Hematopoietic multipotent progenitor cell treated with erythropoietin and hydrocortisone succinate and interleukin-3 and kit ligand, for 6 days (in vitro differentiated cells): ENCODE measurements around the gene VRK3.

Experiments used
- DNase-seq: peaks from one replicate; pipeline ENCODE4 v3.0.0-alpha.2; 2015

Gene VRK3

DNA sequence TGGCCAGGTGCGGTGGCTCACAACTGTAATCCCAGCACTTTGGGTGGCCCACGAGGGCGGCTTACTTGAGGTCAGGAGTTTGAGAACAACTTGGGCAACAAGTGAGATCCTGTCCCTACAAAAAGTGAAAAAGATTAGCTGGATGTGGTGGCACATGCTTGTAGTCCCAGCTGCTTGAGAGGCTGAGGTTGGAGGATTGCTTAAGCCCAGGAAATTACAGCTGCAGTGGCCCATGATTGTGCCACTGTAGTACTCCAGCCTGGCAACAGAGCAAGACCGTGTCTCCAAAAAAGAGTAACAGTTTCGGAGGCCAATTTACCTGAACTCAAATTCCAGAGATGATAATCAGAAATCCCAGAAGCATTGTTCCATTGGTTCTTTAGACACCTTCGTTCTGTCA, 5.1 kb upstream of the VRK3 start:
- DNase-seq: no peak

DNA sequence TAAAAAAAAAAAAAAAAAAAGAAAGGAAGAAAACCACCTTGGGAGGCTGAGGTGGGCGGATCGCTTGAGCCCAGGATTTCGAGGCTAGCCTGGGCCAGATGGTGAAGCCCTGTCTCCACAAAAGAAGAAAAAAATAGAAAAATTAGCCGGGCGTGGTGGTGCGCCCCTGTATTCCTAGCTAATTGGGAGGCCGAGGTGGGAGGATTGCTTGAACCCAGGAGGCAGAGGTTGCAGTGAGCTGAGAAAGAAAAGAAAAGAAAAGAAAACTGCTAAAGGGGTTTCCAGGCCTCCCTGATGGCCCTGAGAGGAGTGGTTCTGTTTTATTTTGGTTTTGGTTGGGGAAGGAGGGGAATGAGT, 1.4 kb upstream of the VRK3 start:
- DNase-seq: no peak

DNA sequence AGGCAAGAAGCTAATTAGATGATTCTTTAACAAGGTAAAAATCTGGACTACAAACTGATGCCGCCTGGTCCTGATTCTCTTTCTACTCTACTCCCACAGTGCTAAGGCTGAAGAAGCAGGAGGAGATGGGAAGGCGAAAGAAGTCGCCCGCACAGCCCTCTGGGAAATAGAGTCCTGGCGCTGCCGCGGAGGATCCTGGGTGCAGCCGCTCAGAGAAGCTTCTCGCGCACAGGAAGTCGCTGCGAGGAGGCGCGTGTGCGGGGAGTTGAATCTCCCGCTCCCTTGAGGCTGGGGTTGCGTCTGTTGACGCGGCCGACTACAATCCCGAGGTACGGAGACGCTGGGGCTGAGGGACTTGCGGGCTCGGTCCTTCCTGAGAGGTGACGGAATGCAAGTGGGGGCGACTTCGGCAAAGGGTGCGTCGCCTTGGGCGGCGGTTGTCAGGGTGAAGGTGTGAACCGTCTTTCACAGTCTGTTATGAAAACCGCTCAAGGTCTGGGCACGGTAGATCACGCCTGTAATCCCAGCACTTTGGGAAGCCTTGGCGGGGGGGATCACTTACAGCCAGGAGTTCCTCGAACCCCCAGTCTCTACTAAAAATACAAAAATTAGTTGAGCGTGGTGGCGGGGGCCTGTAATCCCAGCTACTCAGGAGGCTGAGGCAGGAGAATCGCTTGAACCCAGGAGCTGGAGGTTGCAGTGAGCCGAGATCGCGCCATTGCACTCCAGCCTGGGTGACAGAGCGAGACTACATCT, 800 bp upstream of the VRK3 start, which contains the start of gene ZNF473:
Gene ZNF473 (plus strand): TSS at position 212 of the 756 bp plus-strand sequence. CDS start 5,078 bp downstream, outside the sequence.
- peak; percentile 97 for DNase-seq

DNA sequence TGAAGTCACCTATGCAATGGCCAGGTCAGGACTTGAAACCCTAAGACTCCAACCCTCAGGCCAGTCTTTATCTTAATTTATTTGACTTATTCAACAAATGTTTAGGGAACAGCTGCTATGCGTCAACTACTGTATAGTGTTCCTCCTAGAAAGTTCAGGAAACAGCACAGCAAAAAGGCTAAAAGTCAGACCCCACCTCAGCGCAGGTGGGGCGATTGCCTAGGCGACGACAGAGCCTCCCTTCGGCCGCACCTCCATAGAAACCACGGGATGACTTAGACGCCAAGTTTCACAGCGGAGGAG, 502 bp downstream of the VRK3 start:
- DNase-seq: no peak

DNA sequence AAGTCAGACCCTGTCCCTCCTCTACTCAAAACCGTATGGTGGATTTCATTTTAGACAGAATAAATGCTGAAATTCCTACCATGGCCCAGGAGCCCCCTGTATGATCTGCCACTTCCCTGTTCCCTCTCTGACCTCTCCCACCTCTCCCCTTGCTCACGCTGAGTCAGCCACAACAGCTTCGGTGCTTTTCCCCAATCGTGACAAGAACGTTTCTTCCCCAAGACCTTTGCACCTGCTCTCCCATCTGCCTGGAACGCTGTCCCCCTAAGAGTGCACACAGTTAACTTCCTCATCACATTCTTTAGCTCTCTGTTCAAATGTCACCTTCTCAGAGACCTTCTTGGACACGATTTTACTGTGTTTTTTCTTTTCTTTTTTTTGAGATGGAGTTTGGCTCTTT, 2.3 kb downstream of the VRK3 start:
- no peak for DNase-seq

DNA sequence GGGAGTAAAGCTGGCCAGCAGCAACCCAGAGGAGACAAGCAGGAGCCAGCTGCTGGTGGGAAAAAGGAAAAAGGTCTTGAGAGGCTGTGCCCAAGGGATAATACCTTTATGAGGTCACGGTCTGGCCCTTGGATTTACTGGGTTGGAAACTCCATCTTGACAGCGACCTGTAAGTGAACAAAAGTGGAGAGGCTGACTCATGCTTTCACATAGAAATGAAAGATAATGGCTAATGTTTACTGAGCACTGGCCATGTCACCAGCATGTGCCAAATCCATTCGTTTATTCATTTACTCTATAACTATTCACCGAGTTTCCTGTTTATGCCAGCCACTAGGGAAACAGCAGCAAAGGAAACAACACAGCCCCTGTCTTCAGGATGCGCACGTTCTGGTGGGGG, 4.7 kb downstream of the VRK3 start:
- no peak for DNase-seq

DNA sequence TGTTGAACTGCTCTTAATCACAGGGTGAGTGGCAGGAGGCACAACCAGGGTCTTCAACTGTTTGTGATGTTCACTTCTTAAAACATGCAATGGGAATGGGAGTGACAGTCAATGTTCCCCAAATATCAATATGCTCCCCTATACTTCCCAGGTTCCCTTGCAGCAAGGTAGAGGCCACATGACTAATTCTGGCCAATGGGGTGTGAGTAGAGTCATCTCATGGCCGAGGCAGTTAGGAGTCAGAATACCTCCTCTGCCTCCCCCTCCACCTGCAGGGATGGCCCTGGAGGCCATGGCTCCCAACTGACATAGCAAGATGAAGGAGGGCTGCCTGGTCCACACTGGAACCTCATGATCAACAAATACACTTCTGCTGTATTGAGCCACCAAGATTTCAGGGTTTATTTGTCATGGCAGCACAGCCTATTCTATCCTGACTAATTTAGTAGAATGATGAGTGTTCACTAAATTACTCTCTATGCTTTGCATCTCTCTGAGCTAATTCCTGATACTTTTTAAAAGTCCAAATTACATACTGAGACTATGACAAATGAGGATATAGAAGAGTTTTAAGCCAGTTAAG, 8.9 kb downstream of the VRK3 start:
- no peak for DNase-seq

DNA sequence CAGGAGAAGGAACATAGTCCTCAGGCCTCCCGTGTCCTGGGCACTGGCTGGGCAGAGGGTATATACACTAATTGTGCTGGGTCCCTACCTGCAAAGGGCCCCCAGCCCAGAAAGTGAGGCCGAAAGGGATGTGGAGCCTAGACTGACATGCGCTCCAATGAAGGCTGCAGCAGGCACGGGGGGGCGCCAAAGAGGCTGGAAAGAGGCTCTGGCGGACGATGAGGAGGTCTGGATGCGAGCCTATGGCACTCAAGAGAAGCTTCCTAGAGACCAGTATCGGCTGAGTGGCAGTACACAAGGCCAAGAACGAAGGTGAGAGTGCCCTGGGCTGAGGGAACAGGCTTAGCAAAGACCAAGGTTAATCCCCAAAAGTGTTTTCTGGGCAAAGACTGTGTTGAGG, 16.6 kb downstream of the VRK3 start:
- peak; percentile 45 for DNase-seq

DNA sequence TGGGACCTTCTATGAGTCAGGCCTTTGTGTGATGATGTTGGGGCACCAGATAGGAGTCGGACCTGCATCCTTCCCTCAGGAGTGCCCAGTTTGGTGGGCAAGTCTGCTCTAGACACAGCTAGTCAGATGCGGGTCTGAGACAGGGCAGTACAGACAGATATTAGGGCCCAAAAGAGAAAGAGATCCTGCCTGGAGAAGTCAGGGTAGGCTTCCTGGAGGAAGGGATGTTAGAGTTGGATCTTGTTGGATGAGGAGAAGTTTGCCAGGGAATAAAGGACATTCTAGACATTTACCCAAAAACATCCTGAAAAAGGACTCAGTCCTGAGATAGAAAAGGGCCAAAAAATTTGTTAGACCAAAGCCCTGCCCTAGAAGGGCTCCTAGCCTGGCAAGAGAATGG, 17.2 kb downstream of the VRK3 start:
- no peak for DNase-seq

DNA sequence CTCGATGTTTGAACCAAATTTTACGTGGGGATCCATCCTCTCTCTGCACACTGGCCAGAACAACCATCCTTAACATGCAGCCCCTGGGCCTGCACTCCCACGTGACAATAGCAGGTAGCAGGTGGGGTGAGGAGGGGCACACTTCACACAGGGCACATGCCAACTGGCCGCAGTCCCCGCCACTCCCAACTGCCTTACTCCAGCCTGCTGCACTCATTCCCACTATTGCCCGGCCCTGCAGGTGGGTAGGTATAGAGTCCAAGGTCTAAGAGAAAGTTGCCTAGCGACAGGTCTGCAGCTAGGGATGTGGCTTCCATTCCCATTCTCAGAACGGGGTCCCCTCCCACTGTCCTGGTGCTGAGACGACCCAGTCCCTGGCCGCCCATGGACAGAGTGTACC, 18.0 kb downstream of the VRK3 start:
- DNase-seq: no peak

DNA sequence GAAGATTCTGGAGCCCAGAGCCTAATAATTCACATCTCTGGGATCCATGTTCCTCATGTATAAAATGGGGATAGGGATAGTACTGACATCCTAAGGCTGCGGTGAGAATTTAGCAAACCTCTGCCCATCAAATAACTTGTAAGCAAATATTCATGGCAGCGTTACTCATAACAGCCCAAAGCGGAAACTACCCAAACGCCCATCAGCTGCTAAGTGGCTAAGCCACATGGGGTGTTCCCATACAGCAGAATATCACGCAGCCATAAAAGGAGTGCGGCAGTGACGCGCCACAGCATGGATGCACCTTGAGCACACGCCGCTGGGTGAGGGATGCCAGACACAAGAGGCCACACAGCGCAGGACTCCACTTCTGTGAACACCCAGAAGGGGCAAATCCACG, 19.7 kb downstream of the VRK3 start:
- no peak for DNase-seq

DNA sequence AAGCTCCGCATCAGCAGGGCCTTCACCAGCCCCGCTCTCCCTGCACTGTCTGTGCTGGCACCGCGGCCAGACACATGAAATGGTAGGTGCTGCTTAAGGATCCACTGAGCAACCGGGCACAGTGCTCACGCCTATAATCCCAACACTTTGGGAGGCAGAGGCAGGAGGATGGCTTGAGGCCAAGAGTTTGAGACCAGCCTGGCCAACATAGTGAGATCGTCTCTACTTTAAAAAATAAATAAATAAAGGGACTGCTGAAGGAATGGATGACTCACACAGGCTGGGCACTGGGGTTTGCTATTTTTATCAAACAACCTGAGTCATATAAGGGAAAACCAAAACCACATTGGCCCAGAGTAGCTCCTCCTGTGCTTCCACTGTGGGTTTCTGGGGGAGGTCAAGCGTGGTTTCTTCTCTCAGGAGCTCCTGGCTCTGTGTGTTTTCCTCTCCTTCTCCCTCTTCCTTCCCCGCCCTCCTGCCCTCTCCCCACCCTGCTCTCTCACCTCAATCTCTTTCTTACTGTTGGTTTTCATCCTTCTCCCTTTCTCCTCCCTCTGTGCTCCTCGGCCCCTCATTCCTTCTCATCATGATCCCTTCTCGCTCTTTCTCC, 21.3 kb downstream of the VRK3 start:
- DNase-seq: peak; percentile 78

DNA sequence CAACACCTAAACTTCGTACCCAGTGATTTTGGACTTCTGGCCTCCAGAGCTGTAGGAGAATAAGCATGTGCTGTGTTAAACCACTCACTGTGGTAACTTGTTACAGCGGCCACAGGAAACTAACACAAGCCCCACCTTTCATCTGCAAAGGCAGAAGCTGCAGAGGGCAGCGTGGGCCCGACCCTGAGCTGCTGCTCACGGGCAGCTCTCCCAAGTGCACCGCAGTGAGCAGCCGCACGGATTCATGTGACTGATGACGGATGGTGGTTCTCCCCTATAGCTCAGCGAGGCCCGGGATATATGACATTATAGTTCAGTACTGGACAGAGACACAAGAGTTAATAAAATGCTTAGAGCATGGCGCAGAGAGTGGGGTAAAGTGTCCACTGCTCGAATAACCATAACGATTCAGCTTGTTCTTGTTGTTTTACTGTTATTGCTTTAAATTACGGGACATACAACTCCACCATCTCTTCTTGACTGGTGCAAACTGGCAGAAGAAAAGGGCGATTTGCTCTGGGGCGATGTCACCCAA, 21.9 kb downstream of the VRK3 start:
- DNase-seq: no peak

DNA sequence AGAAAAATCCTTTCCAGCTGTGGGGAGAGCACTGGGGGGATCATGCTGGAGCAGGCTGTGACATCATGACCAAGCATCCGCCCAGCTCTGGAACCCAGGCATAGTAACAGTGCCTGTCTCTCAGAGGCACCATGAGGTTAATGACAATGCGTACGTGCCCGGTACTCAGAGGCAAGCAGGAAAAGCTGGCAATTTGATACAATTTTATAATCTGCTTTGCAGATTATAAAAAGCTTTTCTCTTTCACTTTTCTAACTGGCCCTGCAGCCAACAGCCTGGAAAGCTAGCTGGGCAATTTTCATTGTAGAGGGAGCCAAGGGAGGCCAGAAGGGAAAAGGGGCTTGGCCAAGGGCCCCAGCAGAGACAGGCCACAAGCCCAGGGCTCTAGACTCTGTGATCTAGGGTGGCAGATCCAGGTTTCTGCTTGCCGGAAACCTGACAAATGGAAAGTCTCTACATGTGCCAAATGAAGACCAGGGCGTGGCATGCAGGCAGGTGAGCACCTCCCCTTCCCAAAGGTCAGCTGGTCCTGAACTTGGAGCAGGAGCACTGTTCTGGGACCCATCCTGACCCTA, 22.7 kb downstream of the VRK3 start:
- DNase-seq: no peak

DNA sequence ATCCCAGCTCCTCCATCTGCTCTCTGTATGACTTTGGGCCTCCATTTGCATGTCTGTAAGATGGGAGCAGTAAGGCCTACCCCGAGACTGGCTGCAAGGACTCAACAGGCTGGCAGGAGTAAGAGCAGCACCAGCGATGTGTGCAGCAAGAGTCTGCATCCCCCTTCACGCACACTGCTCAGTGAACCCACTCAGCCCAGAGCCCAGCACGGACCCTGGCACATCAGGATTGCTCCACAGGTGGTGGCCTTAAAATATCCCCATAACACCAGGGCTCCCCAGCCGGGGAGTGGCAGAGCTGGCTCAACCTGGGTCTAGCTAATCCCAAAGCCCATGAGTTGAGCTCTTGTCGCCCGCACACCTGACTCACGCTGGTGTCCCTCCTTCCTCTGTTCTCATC, 23.4 kb downstream of the VRK3 start:
- DNase-seq: no peak

DNA sequence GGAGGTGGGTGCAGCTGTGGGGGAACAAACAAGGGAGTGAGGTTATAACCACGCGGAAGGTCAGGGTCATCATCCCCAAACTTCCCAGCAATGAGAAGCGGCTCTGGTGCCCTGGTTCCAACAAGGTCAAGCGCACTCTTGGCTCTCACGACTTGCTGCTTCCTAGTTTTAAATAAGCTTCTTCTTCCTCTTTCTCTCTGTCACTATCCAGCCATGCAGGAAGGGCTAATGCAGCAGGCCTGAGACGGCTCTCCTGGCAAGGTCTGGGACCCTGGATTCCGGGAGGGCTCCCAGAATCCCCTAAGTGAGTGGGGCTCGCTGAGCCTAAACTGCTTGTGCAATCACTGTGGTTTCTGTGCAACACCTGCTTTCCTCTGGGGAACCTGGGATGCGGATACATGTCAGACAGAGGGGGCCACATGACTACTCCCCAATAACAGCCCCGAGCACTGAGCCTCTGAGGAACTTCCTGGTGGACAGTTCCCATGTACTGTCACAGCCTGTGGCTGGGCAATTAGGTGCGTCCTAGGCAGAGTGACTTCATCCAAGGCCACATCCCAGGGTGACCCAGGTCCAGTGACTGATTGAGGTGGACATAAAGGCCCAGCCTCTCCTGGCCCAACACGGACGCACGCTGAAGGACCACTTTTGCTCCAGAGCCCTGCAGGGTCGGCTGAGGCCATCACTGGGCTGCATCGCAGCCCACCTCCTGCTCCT, 24.2 kb downstream of the VRK3 start:
- DNase-seq: no peak

DNA sequence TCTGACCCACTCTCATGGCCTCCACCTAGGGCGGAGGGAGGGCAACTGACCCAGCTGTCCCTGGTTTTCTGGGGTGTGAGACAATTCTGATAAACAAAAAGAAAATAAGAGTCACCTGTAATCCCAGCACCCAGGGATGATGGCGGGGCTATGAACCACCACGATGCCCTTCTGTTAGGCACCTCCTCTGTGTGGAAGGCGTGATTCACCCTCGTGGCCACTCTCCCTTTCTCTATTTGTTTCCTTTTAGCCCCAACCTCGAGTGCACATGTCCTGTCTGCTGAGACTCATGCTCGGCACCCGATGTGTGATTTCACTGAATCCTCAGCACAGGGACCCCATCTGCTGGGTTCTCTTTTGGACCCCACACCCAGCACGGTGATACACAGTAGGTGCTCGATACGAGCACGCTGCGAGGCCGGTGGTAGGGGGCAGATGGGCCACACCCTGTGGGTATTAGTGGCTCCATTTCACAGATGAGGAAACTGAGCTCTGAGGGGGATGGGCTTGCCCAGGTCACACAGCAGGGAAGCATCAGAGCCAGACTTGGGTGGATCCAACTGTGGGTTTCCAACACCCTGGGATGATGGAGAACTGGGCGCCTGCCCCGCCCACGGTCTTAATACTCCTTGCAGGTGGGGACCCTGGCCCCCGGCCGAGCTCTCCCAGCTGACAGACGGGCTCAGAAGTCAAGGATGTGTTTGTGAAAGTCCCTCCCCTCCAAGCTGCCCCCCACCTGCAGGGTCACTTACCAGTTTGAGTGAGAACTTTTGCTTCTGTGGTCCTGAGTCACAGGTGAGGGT, 24.9 kb downstream of the VRK3 start:
- no peak for DNase-seq

DNA sequence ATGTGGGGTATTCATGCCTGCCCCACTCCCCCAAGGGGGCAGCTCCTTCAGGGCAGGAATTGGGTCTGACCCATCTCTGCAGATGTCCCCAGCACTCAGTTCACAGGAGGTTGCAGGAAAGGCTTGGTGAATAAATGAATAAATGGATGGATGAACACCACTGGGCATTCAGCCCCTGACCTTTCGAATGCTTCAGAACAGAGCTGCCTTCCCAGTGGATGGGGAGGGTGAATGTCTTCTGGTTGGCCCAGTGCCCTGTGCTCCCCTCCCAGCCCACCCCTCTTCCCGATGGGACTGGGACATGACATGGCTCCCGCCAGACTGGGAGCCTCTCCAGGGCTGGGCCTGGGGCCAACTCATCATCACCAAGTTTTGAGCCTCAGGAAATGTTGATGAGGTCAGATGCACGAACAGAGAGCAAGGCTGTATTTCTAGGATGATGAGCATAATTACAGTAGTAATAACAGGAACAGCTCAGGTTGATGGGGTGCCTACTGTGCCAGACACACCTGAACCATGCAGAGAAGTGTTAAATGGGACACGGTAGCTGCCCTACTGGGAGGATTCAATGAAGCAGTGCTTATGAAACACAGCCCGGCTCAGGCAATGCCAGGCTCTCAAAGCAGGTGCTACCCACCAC, 25.7 kb downstream of the VRK3 start:
- DNase-seq: no peak

DNA sequence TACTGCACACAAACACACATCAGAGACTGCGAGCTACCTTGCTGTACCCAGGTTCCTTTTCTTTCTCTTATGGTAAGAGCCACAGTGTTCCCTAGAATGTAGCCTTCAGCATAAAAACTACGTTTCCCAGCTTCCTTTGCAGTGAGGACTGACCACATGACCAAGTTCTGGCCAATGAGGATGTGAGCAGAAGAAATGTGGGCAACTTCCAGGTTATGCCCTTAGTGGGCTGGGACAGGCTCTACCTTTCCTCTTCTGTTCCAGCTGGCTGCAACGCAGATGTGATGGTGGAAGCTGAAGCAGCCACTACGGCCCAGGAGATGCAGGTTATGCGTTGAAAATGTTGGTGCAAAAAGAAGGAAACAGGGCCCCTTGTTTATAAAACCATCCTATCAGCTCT, 27.5 kb downstream of the VRK3 start:
- peak; percentile 71 for DNase-seq

DNA sequence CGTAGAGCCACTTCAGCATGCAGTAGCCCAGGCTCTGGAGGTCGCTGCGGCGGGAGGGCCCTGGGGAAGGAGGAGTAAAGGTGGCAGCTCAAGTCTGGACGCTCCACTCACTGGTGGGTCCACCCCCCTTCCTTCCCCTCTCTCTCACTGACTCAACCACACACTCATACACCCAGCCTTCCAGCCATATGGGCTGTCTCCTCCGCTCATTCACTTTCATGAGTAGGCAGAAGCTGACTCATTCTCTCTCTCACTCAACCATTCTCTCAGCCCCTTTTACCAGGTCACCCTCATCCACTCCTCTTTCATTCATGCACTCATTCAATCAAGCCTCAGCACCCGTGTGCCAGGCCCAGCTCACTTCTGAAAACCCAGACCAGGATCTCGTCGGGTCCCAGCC, 36.7 kb downstream of the VRK3 start:
- no peak for DNase-seq

DNA sequence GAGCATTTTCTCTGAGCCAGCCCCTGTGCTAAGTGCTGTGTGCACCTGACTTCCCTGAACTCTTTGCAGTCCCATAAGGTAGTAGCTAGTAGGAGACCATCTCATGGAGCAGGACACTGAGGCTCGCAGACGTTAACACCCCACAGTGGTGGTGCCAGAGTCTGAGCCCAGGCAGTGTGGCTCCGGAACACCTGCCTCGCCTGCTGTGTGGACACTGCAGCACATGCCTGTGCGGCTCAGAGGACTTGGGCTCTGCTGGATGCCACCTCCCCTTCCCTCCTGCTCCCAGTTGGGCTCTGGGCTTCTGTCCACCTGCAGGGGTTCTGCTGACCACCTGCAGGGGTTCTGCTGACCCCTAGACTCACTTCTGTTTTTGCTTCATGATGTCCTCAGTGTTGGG, 37.2 kb downstream of the VRK3 start:
- no peak for DNase-seq

DNA sequence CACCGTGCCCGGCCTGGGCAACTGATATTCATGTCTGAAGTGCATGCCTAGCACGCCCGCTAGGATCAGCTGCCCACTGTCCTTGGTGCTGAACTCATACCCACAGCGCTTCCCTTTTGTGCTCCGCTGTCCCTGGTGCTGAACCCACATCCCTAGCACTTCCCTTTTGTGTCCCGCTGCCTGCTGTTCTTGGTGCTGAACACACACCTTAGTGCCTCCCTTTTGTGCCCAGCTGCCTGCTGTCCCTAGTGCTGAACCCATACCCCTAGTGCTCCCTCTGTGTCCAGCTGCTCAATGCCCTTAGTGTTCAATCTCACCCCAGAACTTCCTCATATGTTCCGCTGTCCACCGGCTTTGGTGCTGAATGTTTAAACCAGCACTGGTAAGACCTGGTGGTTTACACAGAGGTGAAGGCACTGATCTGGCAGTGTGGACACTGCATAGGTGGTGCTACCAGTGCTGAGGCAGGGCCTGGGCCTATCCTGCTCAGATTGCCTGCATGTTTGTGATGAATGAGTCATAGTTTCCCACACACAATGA, 37.9 kb downstream of the VRK3 start:
- peak; percentile 98 for DNase-seq
